Measurements from ENCODE around the gene RYR2. TPM values are rescaled to one million over a fixed set of nuclear protein-coding genes. Genes with fewer than 3 reads are reported as not detected.

Gene RYR2
- total RNA-seq, 2 donors from 2014 or later: 14.2 to 17.1 TPM

GRCh38 chr1:237875291-237875690 lies 833.3 kb downstream of the RYR2 start:
- ATAC-seq: no peak
- 82 to 85% methylated on average over 8 of the region's 8 CpGs for WGBS, 2 donors
- Histone ChIP-seq H3K9me3 (no peaks in the 10 kb centered on the region), H3K4me3 (no peak overlapping the region), H3K4me1 (no peaks in the 10 kb centered on the region), H3K27ac (no peak overlapping the region), H3K27me3 (no peaks in the 10 kb centered on the region), H3K36me3 (replicated peaks in 1 of 2; ENCODE audit: insufficient read depth in 1 of 2, low read depth in 2 of 2) (no peaks in the 10 kb centered on the region)
- intact Hi-C loops (cut with DNase I): no loop called here
- TF ChIP-seq POLR2A (IDR thresholded peaks at IDR 0.05) (no peak), CTCF (IDR thresholded peaks at IDR 0.05) (no peak)
- no peak for DNase-seq

GRCh38 chr1:237877631-237878030 lies 835.6 kb downstream of the RYR2 start:
- WGBS, 2 donors: 15 to 25% methylated on average over 4 of the region's 4 CpGs
- Histone ChIP-seq H3K27ac (no peak overlapping the region), H3K27me3 (no peaks in the 10 kb centered on the region), H3K4me3 (no peak overlapping the region), H3K9me3 (no peaks in the 10 kb centered on the region), H3K36me3 (replicated peaks in 1 of 2; ENCODE audit: insufficient read depth in 1 of 2, low read depth in 2 of 2) (no peaks in the 10 kb centered on the region), H3K4me1 (no peaks in the 10 kb centered on the region)
- DNase-seq: no peak
- ATAC-seq: no peak
- TF ChIP-seq POLR2A (IDR thresholded peaks at IDR 0.05): no peak
- intact Hi-C loops (cut with DNase I): no loop called here

GRCh38 chr1:237878406-237878805 lies 836.4 kb downstream of the RYR2 start:
- Histone ChIP-seq H3K36me3 (replicated peaks in 1 of 2; ENCODE audit: insufficient read depth in 1 of 2, low read depth in 2 of 2) (no peaks in the 10 kb centered on the region), H3K9me3 (no peaks in the 10 kb centered on the region), H3K4me3 (no peak overlapping the region), H3K27me3 (no peaks in the 10 kb centered on the region), H3K27ac (no peak overlapping the region), H3K4me1 (no peaks in the 10 kb centered on the region)
- TF ChIP-seq POLR2A (IDR thresholded peaks at IDR 0.05) (no peak), CTCF (IDR thresholded peaks at IDR 0.05) (no peak)
- 72 to 79% methylated on average over 1 of the region's 1 CpG for WGBS, 2 donors
- DNase-seq (no peak), ATAC-seq (no peak)
- intact Hi-C loops (cut with DNase I): no loop called here

GRCh38 chr1:237879195-237879594 lies 837.2 kb downstream of the RYR2 start:
- intact Hi-C loops (cut with DNase I): no loop called here
- Histone ChIP-seq H3K27ac (no peak overlapping the region), H3K4me3 (no peak overlapping the region), H3K9me3 (no peaks in the 10 kb centered on the region), H3K36me3 (replicated peaks in 1 of 2; ENCODE audit: insufficient read depth in 1 of 2, low read depth in 2 of 2) (no peaks in the 10 kb centered on the region), H3K27me3 (no peaks in the 10 kb centered on the region), H3K4me1 (no peaks in the 10 kb centered on the region)
- ATAC-seq (no peak), DNase-seq (no peak)
- TF ChIP-seq CTCF (IDR thresholded peaks at IDR 0.05) (no peak), POLR2A (IDR thresholded peaks at IDR 0.05) (no peak)

Small RNA genes within 50 kb of the gene (microRNA-seq; reads per million reads assigned to microRNA genes)
- 0 to 0.45 reads per million in 2 donors for gene MIR4428 (ENCODE audit: borderline number of aligned reads in 2 of 2, borderline replicate concordance in 2 of 2)

Small RNA genes within 50 kb of the gene (small RNA-seq; reads per million reads assigned to genes)
- gene MIR4428: not detected
- gene RF00402: not detected

Other genes starting within 250 kb of the RYR2 start
- 10 to 100 TPM; 26.7 to 29.8 TPM for gene MTR, start 246.9 kb upstream of the RYR2 start, total RNA-seq
- gene MT1HL1, start 37.7 kb upstream of the RYR2 start, total RNA-seq: not detected